ENCODE results near the gene ZKSCAN4.
A peak's percentile ranks its signal among the peaks of the same experiment; 100 is the strongest.

ZKSCAN4 gene

GRCh38 chr6:28250747-28251146 is 1.3 kb downstream of the ZKSCAN4 start:
- no peak for DNase-seq (ENCODE audit: low read depth in 2 of 2)

- no peak for DNase-seq (ENCODE audit: low read depth in 2 of 2)
Observed at GRCh38 chr6:28248916-28249315, 3.2 kb downstream of the ZKSCAN4 start.

GRCh38 chr6:28245206-28245941 is 6.7 kb downstream of the ZKSCAN4 start:
- no peak for DNase-seq (ENCODE audit: low read depth in 2 of 2)

- no peak for DNase-seq (ENCODE audit: low read depth in 2 of 2)
Observed at GRCh38 chr6:28243946-28244345, 8.1 kb downstream of the ZKSCAN4 start.

- no peak for DNase-seq (ENCODE audit: low read depth in 2 of 2)
Observed at GRCh38 chr6:28240471-28240870, 11.6 kb downstream of the ZKSCAN4 start.

GRCh38 chr6:28239636-28240035 is 12.4 kb downstream of the ZKSCAN4 start:
- DNase-seq (ENCODE audit: low read depth in 2 of 2): no peak

GRCh38 chr6:28235912-28236452 is 16.1 kb downstream of the ZKSCAN4 start:
- DNase-seq (ENCODE audit: low read depth in 2 of 2): no peak

GRCh38 chr6:28232785-28233184 is 19.3 kb downstream of the ZKSCAN4 start:
- DNase-seq (ENCODE audit: low read depth in 2 of 2): no peak

- no peak for DNase-seq (ENCODE audit: low read depth in 2 of 2)
Observed at GRCh38 chr6:28226460-28226859, 25.6 kb downstream of the ZKSCAN4 start.

- DNase-seq (ENCODE audit: low read depth in 2 of 2): peak; percentile 38 to 40
Observed at GRCh38 chr6:28225056-28225834, 26.8 kb downstream of the ZKSCAN4 start, which contains the start of gene ZSCAN9. Gene ZSCAN9, plus strand, starts transcription at chr6:28225275. Its CDS starts 1,810 bp downstream, at chr6:28227085.

GRCh38 chr6:28224131-28225055 is 27.7 kb downstream of the ZKSCAN4 start:
- DNase-seq (ENCODE audit: low read depth in 2 of 2): no peak

- DNase-seq (ENCODE audit: low read depth in 2 of 2): no peak
Observed at GRCh38 chr6:28220257-28221133, 31.6 kb downstream of the ZKSCAN4 start.

GRCh38 chr6:28218312-28219248 is 33.5 kb downstream of the ZKSCAN4 start:
- DNase-seq (ENCODE audit: low read depth in 2 of 2): peak; percentile 22 to 36

- DNase-seq (ENCODE audit: low read depth in 2 of 2): no peak
Observed at GRCh38 chr6:28217890-28218289, 34.2 kb downstream of the ZKSCAN4 start.

- DNase-seq (ENCODE audit: low read depth in 2 of 2): no peak
Observed at GRCh38 chr6:28215425-28215824, 36.6 kb downstream of the ZKSCAN4 start.

GRCh38 chr6:28213213-28213523 is 38.9 kb downstream of the ZKSCAN4 start:
- DNase-seq (ENCODE audit: low read depth in 2 of 2): no peak

GRCh38 chr6:28212510-28213212 is 39.4 kb downstream of the ZKSCAN4 start:
- DNase-seq (ENCODE audit: low read depth in 2 of 2): peak; percentile 48 to 70

GRCh38 chr6:28211840-28212509 is 40.1 kb downstream of the ZKSCAN4 start:
- DNase-seq (ENCODE audit: low read depth in 2 of 2): no peak
